Jurkat, Clone E6-1 (cell line): ENCODE results near the gene MMAB. TPM values are rescaled to one million over a fixed set of nuclear protein-coding genes. Genes with fewer than 3 reads are reported as not detected.

ENCODE experiments used
- DNase-seq: peaks from one replicate; pipeline ENCODE4 v3.0.0-alpha.2; 2011; ENCODE audit warnings: low read depth, low spot score
- H3K4me3 ChIP-seq: 2 replicates; pipeline ENCODE4 v1.5.1; 2011; ENCODE audit warnings: mild to moderate bottlenecking, low read length, control low read depth, moderate library complexity
- polyA plus RNA-seq: library from polyadenylated mRNA; unstranded; fragments of >200 nt; gene quantifications from one replicate; pipeline ENCODE4 v1.2.1, GENCODE V29; 2012; ENCODE audit warnings: missing spikeins; ENCODE audit not compliant: insufficient read length, insufficient read depth

The MMAB gene
- polyA plus RNA-seq: 49.1 TPM

DNA sequence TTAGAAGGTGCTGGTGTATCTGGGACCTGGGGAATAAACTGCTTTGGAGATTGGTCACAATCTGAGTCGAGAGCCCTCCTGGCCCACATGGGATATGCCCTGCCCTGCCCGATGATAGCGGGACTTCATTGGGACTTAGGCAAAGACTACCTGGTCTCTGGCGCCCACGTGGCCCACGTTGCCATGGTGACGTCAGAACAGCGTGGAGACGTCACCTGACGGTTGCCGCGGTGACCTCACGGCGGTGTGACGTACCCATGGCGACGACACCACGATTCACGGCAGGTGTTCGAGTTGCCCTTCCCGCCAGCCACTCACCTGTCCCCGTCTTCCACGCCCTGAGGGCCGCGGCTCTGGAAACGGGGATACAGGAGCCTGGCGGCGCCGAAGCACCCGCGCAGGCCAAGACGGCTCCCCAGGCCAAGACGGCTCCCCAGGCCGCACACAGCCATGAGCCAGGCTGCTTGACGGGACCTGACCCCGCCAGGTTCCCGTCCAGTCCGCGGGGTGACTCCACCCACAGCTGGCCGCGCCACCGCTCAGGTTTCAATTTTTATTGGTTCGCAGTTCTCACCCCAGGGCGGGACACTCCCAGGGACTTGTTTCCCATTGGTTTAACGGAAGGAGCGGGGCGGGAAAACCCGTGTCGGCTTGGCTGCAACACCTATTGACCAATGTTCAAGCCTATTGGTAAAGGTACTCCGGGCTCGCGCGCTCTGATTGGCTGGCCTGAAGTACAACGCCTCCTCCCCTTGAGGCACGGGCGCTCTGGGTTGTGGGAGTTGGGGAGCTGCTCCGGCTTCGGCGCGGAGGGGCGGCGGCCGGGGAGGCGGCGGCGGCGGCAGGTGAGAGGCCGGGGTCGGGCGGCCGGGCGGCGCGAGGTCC, at the start of gene MMAB, which contains the start of gene MVK:
MMAB (minus strand) TSS at position 476 of the 885 bp plus-strand sequence; CDS start at position 452, 24 bp downstream.
MVK (plus strand) TSS at position 766 of the 885 bp plus-strand sequence. CDS start 1,029 bp downstream, outside the sequence.
- DNase-seq: peak; percentile 99
- H3K4me3 ChIP-seq: peak within 1 kb of the TSS; percentile 90

DNA sequence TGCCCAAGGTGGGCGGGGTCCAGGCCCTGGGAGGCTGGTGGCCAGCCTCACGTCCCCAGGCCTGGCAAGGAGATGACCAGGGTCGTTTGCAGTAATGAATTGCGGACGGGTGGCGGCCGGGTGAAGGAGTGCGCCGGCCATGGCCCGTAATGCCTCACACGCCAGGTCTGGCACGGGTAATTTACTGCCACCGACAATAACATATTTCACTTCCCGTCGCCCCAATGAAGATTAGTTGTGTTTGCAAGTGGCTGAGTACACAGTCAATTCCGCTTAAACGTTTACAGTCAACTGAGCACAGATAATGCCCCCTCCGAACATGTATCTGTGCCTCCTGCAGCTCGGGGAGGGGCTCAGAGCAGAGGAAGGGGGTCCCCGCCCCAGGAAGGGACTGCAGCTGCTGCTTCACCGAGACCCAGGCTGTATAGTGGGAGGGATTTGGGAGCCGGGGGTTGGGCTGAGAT, 48.6 kb upstream of the MMAB start:
- DNase-seq: no peak
- H3K4me3 ChIP-seq: no peak overlapping the region

DNA sequence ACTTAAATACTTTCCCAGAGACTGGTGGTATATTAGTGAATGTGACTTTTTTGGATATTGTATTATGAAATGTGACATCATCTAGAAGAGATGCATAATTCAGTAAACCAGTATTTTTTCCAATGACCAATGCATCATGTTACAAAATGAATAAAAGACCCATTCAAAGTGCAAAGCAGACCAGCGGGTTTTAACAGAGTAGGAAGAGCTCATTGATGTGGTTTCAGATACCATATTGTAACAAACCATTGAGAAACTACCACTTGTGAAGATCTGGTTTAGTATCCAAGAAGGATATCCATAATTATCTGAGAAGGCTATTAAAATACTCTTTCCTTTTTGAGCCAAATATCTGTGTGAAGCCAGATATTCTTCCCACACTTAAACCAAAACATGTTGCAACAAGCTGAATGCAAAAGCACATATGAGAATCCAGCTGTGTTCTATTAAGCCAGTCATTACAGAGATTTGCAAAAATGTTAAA, 47.9 kb upstream of the MMAB start:
- no peak for DNase-seq

DNA sequence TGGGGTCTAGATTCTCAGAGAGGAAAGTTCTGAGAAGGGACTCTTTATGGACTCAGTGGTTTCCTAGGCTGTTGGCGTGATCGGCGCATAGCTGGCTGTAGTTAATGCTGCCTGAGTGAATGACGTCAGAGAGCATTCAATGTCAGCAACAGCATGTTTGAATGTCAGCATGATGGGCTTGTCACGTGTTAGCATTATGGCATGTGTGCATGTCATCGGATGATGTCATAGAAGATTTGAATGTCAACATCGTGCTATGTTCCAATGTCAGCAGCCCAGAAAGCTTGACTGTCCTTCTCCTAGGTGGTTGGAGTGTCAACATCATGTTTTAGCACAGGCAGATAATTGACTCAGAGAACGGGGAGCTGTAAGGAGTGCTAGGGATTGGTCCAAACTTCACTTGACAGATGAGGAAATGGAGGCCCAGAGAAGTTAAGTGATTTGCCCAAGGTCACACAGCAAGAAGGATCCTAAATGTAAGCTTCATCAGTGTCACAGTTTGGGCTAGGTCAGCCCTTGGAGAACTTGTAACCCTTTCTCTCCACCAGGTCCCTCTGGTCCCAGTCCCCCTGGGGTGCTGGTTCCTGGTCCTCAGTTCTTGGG, 45.8 kb upstream of the MMAB start:
- DNase-seq: no peak
- no peak overlapping the region for H3K4me3 ChIP-seq

More for the DNA sequence above, 47.9 kb upstream of the MMAB start:
- H3K4me3 ChIP-seq: no peak overlapping the region

DNA sequence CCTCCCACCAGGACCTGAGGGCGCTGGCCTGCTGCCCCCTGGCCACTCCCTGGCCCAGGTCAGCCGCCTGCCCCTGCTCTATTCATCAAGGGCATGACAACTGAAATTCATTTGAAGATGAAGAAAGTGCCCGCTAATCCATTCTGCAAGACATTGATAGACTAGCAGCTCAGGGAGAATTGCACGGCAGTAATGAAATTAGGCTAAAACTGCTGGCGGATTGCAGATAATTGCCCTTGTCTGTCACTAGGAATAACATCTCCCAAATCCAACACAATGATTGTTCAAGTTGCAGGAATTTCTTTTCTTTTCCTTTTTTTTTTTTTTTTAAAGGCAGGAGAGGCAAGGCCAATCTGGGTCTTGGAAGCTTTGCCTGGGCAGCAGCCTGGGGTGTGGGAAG, 44.8 kb upstream of the MMAB start:
- no peak for DNase-seq
- no peak overlapping the region for H3K4me3 ChIP-seq

DNA sequence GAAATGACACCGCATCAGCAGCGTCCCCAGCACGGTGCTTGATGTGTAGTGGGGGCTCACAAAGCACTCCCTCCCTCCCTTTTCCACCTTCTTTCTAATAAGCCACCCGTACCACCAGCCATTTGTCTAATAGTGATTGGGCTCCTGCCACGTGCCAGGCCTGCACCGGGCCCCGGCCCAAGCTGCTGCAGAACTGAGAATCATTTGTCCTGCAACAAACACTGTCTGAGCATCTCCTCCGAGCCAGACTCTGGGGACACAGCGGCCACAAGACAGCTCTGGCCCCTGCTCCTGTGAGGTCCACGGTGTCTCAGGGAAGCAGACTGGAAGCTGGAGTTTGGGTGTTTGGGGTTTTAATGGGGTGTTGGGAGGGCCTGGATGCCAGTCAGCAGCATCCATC, 44.2 kb upstream of the MMAB start:
- DNase-seq: no peak
- H3K4me3 ChIP-seq: no peak overlapping the region

DNA sequence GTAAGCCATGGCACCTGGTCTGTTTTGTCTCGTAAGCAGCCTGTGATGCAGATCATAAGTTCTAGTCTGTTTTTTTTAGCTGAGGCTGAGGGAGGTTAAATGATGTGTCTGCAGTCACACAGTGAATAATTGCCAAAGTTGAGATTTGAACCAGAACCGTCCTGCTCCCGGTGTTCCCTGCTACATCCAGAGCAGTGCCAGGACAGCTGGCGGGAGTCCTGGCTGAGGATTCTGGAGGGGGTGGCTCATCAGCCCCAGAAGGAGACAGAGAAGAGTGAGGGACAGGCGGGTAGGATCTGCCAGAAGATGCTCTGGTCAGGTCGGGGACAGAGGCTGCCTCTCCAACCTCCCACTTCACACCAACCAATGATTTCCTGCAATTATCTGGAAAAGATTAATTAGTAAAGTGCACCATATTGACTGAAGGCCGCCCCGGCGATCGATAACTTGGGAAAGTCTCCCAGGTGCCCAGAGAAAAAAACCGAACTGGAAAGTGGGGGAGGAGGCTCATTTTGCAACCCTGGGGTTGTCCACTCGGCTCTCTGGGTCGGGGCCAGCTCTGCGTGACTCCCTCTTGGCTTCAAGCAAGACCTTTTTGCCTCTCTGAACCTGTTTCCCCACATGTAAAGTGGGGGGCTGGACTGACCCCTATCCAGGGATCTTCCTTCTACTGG, 42.4 kb upstream of the MMAB start:
- no peak overlapping the region for H3K4me3 ChIP-seq
- no peak for DNase-seq

DNA sequence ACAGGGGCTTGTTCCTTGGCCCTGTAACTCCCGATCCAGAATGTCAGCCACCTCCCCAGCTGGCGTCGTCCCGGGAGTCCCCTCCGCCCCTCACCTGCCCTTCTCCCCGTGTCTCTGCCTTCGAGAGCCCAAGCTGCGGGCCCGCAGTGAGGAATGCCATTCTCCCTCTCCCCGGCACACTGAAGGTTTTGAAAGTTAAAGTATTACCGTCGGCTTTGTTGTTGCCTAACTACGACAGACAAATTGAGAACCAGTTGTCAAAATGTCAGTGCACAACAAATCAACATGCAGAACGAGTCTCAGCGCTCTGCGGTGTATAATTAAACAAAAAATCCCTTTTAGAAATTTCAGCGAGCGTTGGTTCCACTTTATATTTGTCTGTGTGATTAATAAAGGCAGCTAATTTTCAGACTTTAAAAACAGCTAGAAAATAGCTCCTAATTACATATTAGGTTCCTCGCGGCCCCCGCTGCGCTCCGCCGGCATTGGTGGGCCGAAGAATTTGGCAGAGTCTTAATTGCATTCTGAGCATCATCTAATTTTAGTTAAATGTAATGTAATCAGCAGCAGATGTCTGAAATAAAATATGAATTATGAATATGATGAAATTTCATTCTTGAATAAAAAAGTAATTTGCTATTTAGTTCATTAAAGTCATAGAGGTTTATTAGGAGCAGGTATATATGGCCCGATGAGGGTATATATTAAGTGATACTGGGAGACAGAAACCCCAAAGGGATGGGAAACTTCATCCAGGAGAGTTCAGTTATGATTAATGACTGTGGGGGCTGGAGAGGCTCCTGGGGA, 40.5 kb upstream of the MMAB start:
- H3K4me3 ChIP-seq: no peak overlapping the region
- no peak for DNase-seq

DNA sequence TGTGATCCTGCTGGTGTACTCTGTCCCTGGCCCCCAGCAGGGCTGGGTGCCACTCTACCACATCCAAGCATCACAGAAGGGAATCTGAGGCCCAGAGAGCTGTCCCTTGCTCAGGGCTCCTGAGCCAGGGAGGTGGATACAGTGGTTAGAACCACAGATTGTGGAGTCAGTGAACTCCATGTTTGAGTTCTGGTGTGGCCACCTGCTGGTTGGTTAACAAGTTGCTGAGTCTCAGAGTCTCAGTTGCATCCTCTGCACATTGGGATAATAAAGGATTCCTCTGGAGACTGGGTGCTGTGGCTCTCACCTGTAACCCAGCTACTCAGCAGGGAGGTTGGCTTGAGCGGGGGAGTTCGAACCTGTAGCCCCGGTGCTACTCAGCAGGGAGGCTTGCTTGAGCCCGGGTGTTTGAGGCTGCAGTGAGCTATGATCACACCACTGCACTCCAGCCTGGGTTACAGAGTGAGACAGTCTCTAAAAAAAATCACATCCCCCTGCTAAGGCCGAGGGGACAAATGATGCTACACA, 39.7 kb upstream of the MMAB start:
- H3K4me3 ChIP-seq: no peak overlapping the region
- peak; percentile 30 for DNase-seq

DNA sequence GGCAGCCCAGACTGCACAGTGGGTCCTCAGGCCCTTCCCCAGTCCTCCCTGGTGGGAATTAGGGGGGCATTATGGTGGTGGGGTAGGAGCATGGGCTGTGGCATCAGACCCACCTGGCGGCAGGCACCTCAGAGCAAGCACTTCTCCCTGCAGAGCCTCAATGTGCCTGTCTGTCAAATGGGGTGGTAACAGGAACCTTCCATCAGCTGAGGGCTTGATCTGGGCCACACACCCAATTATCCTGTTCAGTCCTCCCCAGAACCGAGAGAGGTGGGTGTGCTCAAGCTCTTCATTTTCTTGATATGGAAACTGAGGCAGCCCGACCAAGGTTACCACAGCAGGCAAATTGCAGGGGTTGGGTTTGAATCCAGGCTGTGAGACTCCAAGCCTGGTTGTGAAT, 38.7 kb upstream of the MMAB start:
- no peak for DNase-seq
- no peak overlapping the region for H3K4me3 ChIP-seq

DNA sequence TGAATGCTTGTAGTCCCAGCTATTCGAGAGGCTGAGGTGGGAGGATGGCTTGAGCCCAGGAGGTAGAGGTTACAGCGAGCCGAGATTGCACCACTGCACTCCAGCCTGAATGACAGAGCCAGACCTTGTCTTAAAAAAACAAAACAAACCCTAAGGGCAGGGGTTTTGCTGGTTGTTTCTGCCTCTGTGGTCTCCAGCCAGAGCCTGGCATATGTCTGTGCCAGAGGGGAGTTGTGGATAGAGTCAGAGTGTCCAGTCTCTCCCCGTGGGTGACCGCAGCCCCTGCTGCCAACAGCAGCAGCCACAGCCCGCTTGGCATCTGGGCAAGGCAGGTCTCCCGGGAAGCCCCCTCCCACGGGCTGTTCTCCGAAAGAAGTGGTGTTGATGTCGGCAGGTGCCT, 37.9 kb upstream of the MMAB start:
- no peak for DNase-seq
- no peak overlapping the region for H3K4me3 ChIP-seq

DNA sequence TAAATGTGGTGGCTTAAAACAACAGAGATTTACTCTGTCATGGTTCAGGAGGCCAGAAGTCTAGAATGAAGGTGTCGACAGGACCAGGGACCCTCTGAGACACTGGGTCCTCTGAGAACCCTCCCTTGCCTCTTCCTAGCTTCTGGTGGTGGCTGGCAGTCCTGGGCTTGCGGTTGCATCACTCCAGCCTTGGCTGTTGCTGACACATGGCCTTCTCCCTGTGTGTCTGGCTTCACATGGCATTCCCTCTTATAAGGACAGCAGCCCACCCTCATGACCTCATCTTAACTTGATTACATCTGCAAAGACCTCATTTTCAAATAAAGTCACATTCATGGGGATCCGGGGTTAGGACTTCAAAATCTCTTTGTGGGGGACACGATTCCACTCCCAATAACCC, 37.2 kb upstream of the MMAB start:
- DNase-seq: no peak
- H3K4me3 ChIP-seq: no peak overlapping the region

DNA sequence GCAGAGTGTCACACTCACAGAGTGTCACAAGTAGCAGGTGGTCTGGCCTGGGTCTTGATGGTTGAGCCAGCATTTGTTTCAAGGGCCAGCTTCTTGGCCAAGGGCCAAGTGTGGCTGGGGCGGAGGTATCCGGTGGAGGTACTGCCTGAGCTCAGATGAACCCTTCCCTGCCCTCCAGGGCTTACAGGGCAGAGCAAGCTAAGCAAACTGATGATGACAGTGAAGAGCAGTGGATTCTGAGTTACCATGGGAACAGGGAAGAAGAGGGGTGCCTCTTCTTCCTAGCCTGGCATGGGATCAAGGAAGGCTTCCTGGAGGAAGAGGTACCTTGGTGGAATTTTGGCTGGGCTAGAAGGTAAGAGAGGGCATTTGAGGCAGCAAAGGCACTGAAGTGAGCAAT, 36.0 kb upstream of the MMAB start:
- H3K4me3 ChIP-seq: no peak overlapping the region
- no peak for DNase-seq

DNA sequence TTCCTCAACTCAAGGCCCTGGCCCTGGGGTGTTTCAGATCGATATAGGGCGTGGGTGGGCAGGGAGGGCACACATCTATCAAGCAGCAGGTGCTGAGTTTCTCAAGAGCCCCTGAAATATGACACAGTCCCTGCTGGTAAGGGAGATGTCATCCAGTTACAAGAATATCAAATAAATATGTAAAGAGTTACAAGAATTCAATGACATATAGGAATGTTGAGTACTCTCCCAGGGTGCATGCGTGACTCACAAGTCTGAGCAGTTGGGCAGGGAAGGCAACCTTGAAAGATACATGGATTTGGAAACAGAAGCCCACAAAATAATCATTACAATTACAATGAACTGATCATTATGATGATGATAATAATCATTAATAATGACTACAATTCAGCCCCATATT, 35.5 kb upstream of the MMAB start:
- H3K4me3 ChIP-seq: no peak overlapping the region
- DNase-seq: no peak

DNA sequence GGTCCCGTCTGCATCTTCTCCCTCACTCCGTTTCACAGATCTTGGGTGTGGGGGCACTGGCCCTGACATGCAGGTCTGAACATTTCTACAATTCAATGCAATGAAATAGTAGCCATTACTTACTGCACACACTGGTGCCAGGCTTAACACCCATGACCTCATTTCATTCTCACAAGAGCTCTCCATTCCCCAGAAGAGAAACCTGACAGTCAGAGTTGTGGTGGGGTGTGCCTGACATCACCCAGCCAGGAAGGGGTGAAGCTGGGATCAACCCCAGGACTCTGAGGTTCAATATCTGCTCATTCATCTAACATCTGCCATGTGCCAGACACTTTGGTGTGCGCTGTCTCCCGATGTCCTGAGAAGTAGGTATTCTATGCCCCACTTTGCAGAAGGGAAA, 35.0 kb upstream of the MMAB start:
- H3K4me3 ChIP-seq: no peak overlapping the region
- no peak for DNase-seq

DNA sequence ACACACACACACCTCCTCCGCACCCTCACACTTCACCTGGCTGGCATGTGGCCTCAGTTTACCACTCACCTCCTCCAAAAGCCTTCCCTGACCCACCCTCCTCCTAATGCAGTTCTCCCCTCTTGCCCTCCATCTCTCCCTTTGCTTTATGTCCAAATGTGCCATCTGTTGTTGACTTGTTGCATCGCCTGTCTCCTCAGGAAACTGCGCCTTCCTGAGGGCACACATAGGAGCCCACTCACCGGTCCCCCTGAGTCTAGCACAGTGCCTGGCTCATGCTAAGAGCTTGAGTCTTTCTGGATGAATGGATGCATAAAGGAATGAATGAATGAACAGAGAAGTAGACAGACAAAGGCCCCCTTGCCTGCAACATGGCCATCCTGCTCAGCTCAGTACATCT, 34.3 kb upstream of the MMAB start:
- DNase-seq: no peak
- H3K4me3 ChIP-seq: no peak overlapping the region

DNA sequence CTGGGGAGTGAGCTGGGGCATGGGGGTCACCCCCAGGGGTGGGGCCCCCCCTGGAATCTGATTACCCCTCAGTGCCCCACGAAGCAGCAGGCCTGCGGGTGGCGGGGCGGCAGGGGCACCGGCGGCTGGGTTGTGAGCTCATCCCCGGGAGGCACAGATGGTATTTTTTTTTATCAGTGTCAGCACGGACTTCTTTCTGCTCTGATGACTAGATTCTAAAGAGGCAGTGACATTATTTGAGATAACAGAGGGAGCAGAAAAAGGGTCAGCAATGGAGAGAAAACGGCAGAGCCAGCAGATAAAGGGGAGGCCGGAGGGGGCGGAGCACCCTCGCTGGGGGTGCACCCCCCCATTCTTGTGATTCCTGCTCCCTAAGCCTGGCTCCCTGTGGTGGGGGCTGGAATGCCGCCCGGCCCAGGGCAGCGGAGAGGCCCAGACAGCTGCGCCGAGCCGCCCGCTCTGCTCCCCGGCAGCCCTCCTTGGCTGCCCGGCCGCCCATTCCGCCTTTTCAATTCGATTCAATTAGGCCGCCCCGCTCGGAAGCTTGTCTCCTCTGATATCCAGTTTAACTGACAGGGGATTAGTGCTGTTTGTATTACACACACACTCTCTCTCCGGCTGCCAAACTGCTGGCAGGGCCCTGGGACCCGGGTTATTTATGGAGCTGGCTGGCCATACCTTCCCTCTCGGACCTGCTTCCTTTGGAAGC, 33.2 kb upstream of the MMAB start:
- no peak overlapping the region for H3K4me3 ChIP-seq
- no peak for DNase-seq

DNA sequence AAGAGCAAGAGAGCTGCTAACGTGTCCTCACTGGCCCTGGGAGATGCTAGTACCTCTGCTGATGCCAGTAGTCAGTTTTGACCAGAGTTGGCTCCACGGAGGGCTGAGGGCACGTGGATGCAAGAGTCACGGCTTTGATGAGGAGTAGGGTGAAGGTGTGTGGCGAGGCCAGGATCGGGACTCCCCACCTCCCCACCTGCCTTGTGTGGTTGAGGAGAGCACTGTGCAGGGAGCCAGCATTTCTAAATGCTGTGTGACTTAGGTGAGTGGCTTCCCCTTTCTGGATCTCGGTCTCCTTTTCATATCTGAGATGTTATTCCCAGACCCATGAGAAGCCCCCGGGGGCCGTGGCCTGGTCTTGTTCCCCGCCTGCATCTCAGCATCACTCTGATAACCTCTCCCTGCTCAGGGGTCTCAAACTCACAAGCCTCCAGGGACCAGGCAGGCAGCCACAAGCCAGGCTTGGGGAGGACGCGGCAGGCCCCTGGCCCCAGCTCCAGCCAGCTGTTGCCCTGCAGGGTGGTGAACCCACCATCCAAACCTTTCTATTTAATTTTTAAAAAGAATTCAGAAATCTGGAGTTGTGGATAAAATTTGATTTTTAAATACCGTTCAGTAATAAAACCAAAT, 32.4 kb upstream of the MMAB start:
- DNase-seq: no peak
- H3K4me3 ChIP-seq: no peak overlapping the region
